Fibroblast of gingiva (primary cell): Measurements from ENCODE around the gene MYF6.

Experiments
- DNase-seq: peaks from one replicate; pipeline ENCODE4 v3.0.0-alpha.2; 2011; ENCODE audit warnings: low read depth

The MYF6 gene

DNA sequence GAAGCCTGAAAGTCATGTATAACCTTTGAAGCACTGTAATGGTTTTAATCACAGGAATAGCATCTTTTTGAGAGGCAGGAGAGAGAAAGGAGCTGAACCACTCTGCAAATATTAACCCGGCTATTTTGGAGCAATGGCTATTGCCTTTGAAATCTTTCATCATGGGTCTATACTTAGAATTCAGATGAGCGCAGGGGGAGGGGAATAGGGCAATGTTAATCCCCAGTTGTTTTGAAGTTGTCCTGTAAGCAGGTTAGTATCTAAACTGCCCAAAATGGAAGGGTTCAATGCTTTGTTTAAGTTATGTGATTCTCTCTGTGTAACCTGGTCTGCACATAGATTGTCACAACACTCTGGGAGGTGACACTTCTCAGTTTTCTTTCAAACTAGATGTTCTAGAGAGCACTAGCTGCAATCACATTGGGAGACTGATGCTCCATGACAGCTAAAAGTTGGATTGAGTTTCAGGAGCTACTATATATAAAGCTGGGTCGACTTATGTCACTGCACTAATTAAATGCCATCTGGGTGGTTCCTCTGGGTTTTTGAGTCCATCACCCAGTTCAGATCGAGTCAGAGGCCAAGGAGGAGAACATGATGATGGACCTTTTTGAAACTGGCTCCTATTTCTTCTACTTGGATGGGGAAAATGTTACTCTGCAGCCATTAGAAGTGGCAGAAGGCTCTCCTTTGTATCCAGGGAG is at the start of gene MYF6:
MYF6 (plus strand) TSS at position 509 of the 704 bp plus-strand sequence; CDS start at position 595, 86 bp downstream.
- no peak for DNase-seq

DNA sequence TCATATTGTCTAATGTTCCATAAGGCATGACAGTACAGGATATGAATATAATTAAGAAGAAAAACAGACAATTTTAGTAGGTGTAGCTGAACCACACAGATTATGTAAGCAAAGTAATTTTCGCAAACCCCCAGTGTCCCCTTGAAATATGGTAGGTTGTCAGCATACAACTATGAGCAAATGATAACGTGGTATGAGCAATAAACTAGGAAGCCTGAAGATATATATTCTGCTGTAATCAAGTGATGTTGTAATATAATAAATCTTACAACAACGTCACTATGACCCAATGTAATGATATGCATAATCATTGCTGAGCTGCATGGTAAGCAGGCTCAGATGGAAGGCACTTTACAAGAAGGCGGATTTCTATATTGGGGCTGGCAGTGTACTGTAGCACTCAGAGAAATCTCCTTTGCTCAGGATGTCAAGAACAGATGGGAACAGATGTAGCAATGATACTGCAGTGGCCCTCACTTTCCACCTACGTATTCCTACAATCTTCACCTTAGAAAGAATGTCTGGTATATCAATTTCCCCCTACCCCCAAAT is 47.8 kb upstream of the MYF6 start:
- DNase-seq: no peak

DNA sequence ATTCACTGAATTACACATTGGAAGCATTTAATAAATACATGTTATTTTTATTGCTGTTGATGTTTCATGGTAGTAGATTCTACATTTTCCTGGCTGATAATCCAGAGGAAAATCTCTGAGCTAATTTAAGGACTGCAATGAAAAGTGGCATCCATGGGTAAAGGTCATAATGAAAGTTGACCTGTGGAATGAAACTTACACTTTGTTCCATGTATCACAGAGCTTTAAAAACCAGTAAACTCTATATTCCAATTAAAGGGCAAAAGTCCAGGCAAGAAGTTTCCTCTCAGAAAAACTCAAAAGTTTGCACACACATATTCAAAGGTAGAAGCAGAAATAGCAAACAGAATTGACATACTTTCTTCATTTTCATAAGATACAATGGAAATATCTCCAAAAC is 44.8 kb upstream of the MYF6 start:
- no peak for DNase-seq

DNA sequence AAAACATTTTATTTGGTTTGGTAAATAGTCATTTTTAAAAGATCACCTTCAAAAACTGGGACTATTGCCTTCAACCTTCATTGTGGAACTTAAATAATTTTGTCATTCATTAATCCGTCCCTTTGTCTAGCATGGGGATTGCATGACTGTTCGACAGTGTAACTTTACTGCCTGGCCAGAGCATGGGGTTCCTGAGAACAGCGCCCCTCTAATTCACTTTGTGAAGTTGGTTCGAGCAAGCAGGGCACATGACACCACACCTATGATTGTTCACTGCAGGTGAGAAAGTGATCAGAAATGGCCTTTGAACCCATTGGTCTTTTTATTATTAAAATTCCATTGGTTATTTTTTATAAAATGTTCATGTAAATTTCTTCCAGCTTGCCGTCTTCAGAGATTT is 37.2 kb upstream of the MYF6 start:
- no peak for DNase-seq

GRCh38 chr12:80676042-80676636 is 31.3 kb upstream of the MYF6 start:
- DNase-seq: peak; percentile 60

DNA sequence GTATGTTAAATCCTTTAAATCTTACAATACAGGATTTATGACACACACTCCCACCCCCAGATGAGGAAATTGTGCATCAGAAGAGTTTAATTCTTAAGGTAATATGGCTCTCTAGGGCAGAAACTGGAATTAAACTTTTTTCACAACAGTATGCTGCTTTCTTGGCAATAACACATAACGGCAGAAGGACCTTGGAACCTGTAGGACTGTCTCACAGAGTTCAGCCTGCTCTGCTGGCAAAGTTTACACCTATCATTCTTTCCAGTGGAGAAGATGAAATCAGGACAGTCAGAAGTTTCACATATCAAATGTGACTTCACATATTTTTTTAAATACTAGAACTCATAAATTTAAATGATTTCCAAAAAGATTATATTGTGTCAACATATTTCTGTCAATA is 30.6 kb upstream of the MYF6 start:
- DNase-seq: no peak

DNA sequence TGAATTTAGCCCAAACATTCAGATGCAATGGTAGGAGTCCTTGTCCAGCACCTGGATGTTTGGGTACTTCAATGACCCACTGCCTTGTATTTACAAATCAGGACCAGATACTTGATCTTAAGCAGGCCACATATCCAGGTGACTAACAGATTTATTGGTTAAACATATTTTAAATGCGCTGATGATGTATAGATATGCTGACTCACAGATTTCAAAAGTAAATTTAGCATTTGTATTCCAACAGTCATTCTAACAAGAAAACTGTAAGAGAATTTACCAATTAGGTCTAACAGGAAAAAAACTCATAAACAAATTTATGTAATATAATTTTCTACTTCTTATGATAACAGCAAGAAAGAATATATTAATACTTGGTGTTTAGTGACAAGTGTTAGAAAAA is 29.4 kb upstream of the MYF6 start:
- DNase-seq: no peak

DNA sequence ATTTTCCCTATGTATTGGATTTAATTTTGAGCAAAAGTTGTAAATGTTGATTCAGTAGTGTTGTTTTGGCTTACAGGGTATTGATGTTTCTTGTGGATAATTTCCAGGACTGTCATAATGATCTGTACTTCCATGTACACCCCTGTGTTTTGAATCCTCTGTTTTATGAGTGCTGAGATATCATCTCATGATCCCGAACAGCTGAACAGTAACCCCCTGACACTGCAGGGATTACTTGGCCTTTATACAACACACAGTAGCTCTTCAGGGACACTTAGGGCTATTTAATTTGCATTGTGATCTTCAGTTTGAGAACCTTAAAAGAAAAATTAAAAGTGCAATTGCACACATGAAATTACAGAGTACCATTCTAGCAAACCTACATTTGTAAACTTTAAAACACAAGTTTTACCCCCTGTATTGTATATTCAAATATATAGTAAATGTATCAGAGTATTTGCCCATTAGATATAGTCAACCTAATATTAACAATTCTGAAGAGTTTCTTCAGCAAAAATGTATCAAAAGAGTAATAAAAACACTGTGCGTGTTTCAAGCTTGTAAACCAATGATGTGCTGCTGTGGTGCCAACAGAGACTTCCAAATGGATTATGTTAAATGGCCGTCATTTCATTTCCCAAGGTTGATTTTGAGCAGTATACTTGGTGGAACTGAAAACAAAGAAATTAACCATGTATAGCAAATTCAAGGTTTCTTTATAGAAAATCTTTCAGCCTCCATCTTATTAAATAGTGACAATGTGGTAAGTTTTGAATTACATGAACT is 27.9 kb upstream of the MYF6 start:
- no peak for DNase-seq

DNA sequence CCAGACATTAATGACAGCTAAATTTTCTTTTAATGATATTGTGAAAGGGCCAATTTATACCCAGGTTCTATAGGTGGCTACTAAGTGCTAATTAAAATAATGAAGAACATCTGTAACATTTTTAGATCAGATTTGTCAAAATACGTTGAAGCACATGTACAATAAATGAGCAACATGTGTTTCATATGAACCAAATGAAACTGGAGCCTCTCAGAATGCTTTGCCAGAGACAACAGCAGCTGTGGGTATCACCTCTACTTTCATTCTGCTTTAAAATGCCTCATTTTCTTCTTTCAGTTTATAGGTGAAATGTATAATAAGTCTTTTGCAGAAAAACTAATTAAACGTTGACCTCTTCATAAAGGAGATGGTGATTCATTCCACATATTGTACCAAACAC is 26.1 kb upstream of the MYF6 start:
- DNase-seq: peak; percentile 33

DNA sequence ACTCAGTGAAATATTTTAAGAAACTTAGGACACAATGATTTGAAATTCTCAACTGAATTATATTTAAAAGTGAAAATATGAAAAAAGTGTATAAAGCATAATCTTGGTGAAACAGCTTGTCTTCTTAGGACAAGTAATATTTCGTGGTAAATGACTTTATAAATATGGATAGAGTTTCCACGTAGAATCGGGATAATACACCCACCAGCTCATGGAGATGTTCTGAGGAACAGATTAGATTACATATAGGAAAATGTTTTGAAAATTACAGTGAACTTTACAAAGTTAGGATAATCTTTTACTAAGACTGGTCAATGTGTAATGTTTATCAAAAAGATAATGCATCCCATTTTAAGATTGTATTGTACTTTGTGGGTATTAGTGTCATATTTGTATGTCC is 25.6 kb upstream of the MYF6 start:
- DNase-seq: no peak

DNA sequence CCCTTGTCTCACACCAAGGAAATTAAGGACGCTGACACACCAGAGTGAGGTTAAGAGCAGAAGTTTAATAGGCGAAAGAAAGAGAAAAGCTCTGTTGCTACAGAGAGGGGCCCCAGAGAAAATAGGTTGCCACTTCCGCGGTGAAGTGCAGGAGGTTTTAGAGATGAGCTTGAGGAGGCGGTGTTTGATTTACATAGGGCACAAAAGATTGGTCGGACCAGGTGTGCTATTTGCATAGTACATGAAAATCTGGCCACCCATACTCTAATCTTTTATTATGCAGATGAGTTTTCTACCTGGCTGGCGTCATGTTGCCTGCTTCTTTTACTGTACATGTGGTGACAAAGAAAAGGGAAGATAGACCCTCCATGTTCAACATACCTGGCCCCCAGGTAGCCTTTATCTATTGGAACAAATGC is 23.3 kb upstream of the MYF6 start:
- no peak for DNase-seq

DNA sequence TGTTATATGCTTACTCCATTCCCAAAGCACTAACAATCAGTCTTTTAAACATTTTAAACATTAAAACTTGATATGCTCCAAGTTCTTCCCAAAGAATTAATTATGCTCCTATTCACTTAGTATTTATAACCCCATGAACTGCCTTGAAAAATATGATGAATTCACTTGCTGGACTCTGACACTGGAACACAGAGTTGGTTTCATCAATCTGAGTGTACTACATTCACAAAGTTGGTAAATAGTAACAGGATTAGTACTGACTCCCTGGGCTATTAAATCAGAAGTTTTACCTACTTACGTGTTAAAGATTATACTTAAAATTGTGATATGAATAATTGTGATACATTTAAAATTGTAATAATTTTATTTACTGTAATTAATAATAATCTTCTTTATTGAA is 17.3 kb upstream of the MYF6 start:
- DNase-seq: no peak

DNA sequence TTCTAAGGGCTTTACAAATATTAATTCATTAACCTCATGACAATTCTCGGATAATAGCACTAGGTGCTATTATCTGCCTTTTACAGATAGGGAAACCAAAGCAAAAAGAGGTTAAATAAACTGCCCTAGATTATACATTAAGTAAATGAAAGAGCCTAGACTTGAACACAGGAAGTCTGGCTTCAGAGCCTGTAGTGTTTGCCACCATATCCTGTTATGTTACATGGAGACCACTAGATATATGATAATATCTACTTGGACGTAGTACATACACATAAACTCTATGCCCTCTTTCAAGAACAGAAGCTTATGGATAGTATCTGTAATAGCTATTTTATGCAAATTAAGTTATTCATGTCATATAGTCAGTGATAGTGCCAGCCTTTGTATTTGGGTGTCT is 16.9 kb upstream of the MYF6 start:
- no peak for DNase-seq

GRCh38 chr12:80692114-80692513 is 15.3 kb upstream of the MYF6 start:
- no peak for DNase-seq

- DNase-seq: no peak
Measured at GRCh38 chr12:80697270-80697887, 10.1 kb upstream of the MYF6 start.

DNA sequence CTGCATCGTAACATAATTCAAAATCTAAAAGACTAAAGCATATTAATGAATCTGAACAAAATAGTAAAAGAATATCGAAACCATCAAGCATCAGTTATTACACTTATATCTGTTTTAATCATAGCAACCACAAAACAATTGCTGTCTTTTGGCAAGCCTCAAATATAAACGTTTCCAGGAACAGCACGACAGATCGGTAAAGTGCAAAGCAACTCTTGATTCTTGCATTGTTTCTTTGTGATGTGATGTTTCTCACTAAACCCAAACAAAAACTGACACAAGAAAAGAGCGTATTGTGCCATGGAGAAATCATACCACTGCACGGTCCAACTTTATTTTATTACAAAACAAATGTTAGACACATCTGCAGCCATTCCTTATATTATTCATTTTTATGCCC is 9.2 kb upstream of the MYF6 start:
- peak; percentile 30 for DNase-seq

DNA sequence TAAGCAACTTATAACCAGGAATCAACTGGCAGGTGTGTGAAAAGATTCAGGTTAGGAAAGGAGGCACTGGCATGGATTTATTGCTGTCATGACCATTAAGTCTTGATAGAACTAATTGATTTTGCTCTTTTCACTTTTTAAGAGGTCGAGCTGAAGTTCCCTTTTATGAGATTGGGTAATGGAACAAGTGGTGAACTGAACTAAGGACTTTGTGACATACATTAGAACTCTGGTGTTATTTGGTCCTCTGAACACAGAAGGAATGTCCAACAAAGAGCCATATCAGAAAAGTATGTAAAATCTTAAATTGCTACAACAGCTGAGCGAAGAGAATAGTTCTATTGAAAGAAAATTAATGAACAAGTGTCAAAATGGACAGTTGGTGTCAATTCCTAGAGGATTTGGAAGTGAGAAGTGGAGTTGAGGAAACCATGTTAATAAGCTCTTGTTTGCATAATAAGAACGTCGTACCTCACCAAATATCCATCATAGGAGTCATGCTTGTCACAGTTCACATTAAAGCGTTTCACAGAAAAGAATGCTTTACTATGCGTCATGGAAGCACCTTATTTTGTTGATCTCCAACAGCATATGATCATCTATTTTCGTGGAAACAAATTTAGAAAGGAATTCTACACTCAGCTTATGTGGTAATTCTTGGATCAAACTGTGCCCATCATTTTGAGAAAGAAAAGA is 8.4 kb upstream of the MYF6 start:
- no peak for DNase-seq

DNA sequence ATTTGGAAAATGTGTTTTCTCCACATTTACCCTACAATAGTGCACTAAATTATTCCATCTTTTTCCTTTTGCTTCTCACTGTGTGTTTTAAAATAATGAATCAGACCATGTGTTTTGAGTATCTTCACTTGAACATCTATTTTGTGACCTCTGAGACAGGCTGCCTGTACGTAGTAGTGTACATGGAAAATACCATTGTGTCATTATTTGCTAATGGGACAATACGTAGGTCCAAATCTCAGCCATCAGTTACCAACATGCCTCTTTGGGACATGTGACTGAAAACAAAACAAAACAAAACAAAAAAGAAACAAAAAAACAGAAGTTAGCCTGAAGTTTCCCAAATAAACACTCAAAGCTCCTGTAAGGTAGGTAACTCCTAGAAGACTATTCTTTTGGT is 7.1 kb upstream of the MYF6 start:
- no peak for DNase-seq

DNA sequence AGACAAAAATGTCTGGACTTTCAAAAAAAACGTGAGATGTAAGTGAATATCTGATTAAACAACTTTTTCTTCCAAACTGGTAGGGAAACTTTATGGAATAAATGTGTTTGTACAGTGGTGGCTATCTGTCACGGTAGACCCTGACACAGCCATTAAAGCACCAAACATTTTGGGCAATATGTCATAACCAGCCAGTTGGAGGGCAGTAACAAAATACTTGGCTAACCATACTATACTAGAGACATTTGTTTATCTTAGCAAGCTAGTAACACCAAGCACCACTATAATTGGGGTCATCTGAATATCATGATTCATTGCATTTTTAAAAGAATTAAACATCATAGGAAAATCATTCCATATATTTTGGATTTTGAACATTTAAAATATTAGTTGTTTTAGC is 6.0 kb upstream of the MYF6 start:
- peak; percentile 54 for DNase-seq

GRCh38 chr12:80702889-80703805 is 4.3 kb upstream of the MYF6 start:
- DNase-seq: peak; percentile 75

GRCh38 chr12:80704420-80704819 is 3.0 kb upstream of the MYF6 start:
- no peak for DNase-seq
